GM12878 (cell line): ENCODE results near the gene CIAO2B. TPM values are rescaled to one million over a fixed set of nuclear protein-coding genes. Genes with fewer than 3 reads are reported as not detected.

Experiments used
- ATF3 ChIP-seq: IDR thresholded peaks from 2 replicates; pipeline ENCODE4 v1.6.1; 2011; ENCODE audit warnings: low read depth, mild to moderate bottlenecking, low read length, moderate library complexity, borderline replicate concordance; ENCODE audit errors: extremely low read depth
- BACH1 ChIP-seq: fragments of 450-650 bp; IDR thresholded peaks from 2 replicates; pipeline ENCODE4 v1.6.1; 2017; ENCODE audit warnings: mild to moderate bottlenecking, borderline replicate concordance
- BCL11A ChIP-seq: IDR thresholded peaks from 2 replicates; pipeline ENCODE4 v1.6.1; 2011; ENCODE audit warnings: low read depth, low read length
- BCL3 ChIP-seq: IDR thresholded peaks from 2 replicates; pipeline ENCODE4 v1.6.1; 2011; ENCODE audit warnings: borderline replicate concordance, low read depth, mild to moderate bottlenecking, moderate library complexity, low read length; ENCODE audit not compliant: insufficient read depth, poor library complexity, severe bottlenecking
- CBX3 ChIP-seq: fragments of 200-600 bp; sonication (generic); IDR thresholded peaks from 2 replicates; pipeline ENCODE4 v1.6.1; 2016; ENCODE audit warnings: low read depth, borderline replicate concordance
- EED ChIP-seq: sonication (generic); IDR thresholded peaks from 2 replicates; pipeline ENCODE4 v1.6.1; 2016; ENCODE audit warnings: antibody characterized with exemption, low read depth
- EGR1 ChIP-seq, 2 experiments: IDR thresholded peaks; 1 replicate in 1 of 2; 2 replicates in 1 of 2; pipeline ENCODE4 v1.6.1; 2011 to 2012; ENCODE audit warnings: low read depth in 2 of 2, low read length in 2 of 2, borderline replicate concordance in 1 of 2, mild to moderate bottlenecking in 1 of 2, moderate library complexity in 1 of 2
- EZH2 ChIP-seq: IDR thresholded peaks from 2 replicates; pipeline ENCODE4 v1.6.1; 2012; ENCODE audit warnings: low read depth, mild to moderate bottlenecking, control low read depth, inconsistent platforms, low read length, borderline replicate concordance; ENCODE audit not compliant: control insufficient read depth
- FOS ChIP-seq: IDR thresholded peaks from 3 replicates; pipeline ENCODE4 v1.6.1; 2011; ENCODE audit warnings: borderline replicate concordance; ENCODE audit not compliant: insufficient read length; ENCODE audit errors: extremely low read depth
- GABPA ChIP-seq: IDR thresholded peaks from 2 replicates; pipeline ENCODE4 v1.6.1; 2014; ENCODE audit warnings: antibody characterized with exemption, low read depth, mild to moderate bottlenecking, inconsistent platforms
- HDAC6 ChIP-seq: fragments of 200-600 bp; sonication (generic); IDR thresholded peaks from one replicate; pipeline ENCODE4 v1.8.0; 2017; ENCODE audit warnings: antibody characterized with exemption; ENCODE audit not compliant: unreplicated experiment
- HDGF ChIP-seq: fragments of 450-650 bp; IDR thresholded peaks from 2 replicates; pipeline ENCODE4 v1.6.1; 2016; ENCODE audit warnings: antibody characterized with exemption
- IKZF2 ChIP-seq, 2 experiments: fragments of 450-650 bp; IDR thresholded peaks; 2 replicates each; pipeline ENCODE4 v1.6.1; 2017; ENCODE audit warnings: mild to moderate bottlenecking in 2 of 2, moderate library complexity in 2 of 2
- KDM1A ChIP-seq: fragments of 200-600 bp; sonication (generic); IDR thresholded peaks from 2 replicates; pipeline ENCODE4 v1.6.1; 2016; ENCODE audit warnings: borderline replicate concordance
- KLF5 ChIP-seq: fragments of 450-650 bp; IDR thresholded peaks from 2 replicates; pipeline ENCODE4 v1.6.1; 2014; ENCODE audit warnings: mild to moderate bottlenecking; ENCODE audit not compliant: partially characterized antibody
- MEF2B ChIP-seq: fragments of 450-650 bp; IDR thresholded peaks from 2 replicates; pipeline ENCODE4 v1.6.1; 2018; ENCODE audit warnings: mild to moderate bottlenecking, moderate library complexity; ENCODE audit not compliant: partially characterized antibody, poor library complexity, severe bottlenecking
- NBN ChIP-seq: fragments of 450-650 bp; IDR thresholded peaks from 2 replicates; pipeline ENCODE4 v1.6.1; 2016
- NFIC ChIP-seq: IDR thresholded peaks from 2 replicates; pipeline ENCODE4 v1.6.1; 2012; ENCODE audit warnings: low read depth, mild to moderate bottlenecking, inconsistent platforms, low read length, moderate library complexity
- NFYA ChIP-seq: IDR thresholded peaks from 2 replicates; pipeline ENCODE4 v1.6.1; 2011; ENCODE audit warnings: low read depth, mild to moderate bottlenecking, low read length, improper control_type of control experiment, borderline replicate concordance
- NR2C1 ChIP-seq: fragments of 450-650 bp; IDR thresholded peaks from 2 replicates; pipeline ENCODE4 v1.6.1; 2017; ENCODE audit warnings: antibody characterized with exemption, mild to moderate bottlenecking, moderate library complexity
- PAX5 ChIP-seq: IDR thresholded peaks from 2 replicates; pipeline ENCODE4 v1.6.1; 2011; ENCODE audit warnings: low read depth, low read length, borderline replicate concordance
- PML ChIP-seq: IDR thresholded peaks from 2 replicates; pipeline ENCODE4 v1.6.1; 2012; ENCODE audit warnings: low read length, inconsistent platforms
- RUNX3 ChIP-seq: IDR thresholded peaks from 2 replicates; pipeline ENCODE4 v1.6.1; 2012; ENCODE audit warnings: low read length, inconsistent platforms
- SP1 ChIP-seq: IDR thresholded peaks from one replicate; pipeline ENCODE4 v1.6.1; 2011; ENCODE audit warnings: low read depth, low read length
- SUZ12 ChIP-seq: fragments of 200-600 bp; sonication (generic); IDR thresholded peaks from one replicate; pipeline ENCODE4 v1.6.1; 2018; ENCODE audit warnings: antibody characterized with exemption, mild to moderate bottlenecking; ENCODE audit not compliant: unreplicated experiment
- TCF3 ChIP-seq: IDR thresholded peaks from 2 replicates; pipeline ENCODE4 v1.6.1; 2012; ENCODE audit warnings: low read depth, mild to moderate bottlenecking, low read length, borderline replicate concordance; ENCODE audit not compliant: insufficient read depth
- YY1 ChIP-seq: IDR thresholded peaks from 2 replicates; pipeline ENCODE4 v1.6.1; 2011; ENCODE audit warnings: low read depth, mild to moderate bottlenecking, low read length
- ZNF384 ChIP-seq: IDR thresholded peaks from 2 replicates; pipeline ENCODE4 v1.6.1; 2012; ENCODE audit warnings: low read depth, mild to moderate bottlenecking, low read length, improper control_type of control experiment, borderline replicate concordance
- polyA plus RNA-seq, 11 experiments: library from polyadenylated mRNA; depleted of rRNA in 4 of 11; unstranded in 6 of 11; stranded (reverse) in 5 of 11; fragments of >200 nt; fragmentation: Nextera tagmentation in 4 of 11; fragmentation: Illumina TruSeq in 1 of 11; extraction: Ambion mirVana in 4 of 11; extraction: Trizol in 1 of 11; gene quantifications; 1 replicate in 1 of 11; 2 replicates in 10 of 11; pipeline versions ENCODE4 v1.2.1 to v1.2.3, GENCODE V29; 2011 to 2016; ENCODE audit warnings: inconsistent platforms in 2 of 11, missing spikeins in 2 of 11, low read depth in 1 of 11
- total RNA-seq, 4 experiments: library from RNA; depleted of rRNA in 3 of 4; stranded (reverse); fragments of >200 nt in 3 of 4; fragmentation: Illumina TruSeq in 1 of 4; extraction: Trizol in 1 of 4; gene quantifications; 2 replicates each; pipeline versions ENCODE4 v1.2.1 to v1.2.3, GENCODE V29; 2013 to 2021
- TF ChIP-seq, protein P1 (sequence below): fragments of 450-650 bp; IDR thresholded peaks from 2 replicates; pipeline ENCODE4 v1.6.1; 2017; ENCODE audit warnings: antibody characterized with exemption, mild to moderate bottlenecking, moderate library complexity

Gene CIAO2B
- total and polyA plus RNA-seq, 10 of the 15 experiments (the other 5 are each of a cell fraction or from before 2014, with no cell fraction given) = 76.4 to 241 (median 138) TPM

DNA sequence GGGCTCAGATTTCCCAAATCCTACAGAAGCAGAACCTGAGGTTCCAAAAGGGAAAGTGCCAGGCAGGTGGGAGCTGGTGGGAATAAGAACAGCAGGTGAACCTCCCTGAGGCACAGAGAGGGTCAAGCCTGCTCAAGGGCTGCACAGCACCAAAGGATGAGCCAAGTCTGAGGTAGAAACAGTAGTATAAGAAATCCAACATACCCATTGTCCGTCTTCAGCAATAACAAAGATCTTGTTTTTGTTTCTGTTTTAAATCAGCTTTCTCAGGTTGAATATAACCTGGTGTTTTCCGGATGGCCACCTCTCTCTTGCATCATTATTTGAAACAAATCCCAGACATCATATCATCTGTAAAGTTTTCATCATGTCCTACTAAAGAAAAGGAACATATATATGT, 16.2 kb upstream of the CIAO2B start (continued):
- no peak for TF ChIP-seq FOS
- TF ChIP-seq PAX5 = no peak
- TF ChIP-seq EGR1 (IDR thresholded peaks at IDR 0.05; ENCODE audit: borderline replicate concordance in 1 of 2, low read depth in 2 of 2, low read length in 2 of 2) = no peak
- no peak for TF ChIP-seq EZH2
- no peak for TF ChIP-seq NBN
- no peak for TF ChIP-seq SUZ12
- no peak for TF ChIP-seq MEF2B
- peak; percentile 11; the same call in 1 of the 2 replicates for TF ChIP-seq RUNX3
- TF ChIP-seq NR2C1 = no peak
- TF ChIP-seq BCL3 = no peak
- no peak for TF ChIP-seq ATF3
- TF ChIP-seq KLF5 = no peak
- TF ChIP-seq, protein P1, sequence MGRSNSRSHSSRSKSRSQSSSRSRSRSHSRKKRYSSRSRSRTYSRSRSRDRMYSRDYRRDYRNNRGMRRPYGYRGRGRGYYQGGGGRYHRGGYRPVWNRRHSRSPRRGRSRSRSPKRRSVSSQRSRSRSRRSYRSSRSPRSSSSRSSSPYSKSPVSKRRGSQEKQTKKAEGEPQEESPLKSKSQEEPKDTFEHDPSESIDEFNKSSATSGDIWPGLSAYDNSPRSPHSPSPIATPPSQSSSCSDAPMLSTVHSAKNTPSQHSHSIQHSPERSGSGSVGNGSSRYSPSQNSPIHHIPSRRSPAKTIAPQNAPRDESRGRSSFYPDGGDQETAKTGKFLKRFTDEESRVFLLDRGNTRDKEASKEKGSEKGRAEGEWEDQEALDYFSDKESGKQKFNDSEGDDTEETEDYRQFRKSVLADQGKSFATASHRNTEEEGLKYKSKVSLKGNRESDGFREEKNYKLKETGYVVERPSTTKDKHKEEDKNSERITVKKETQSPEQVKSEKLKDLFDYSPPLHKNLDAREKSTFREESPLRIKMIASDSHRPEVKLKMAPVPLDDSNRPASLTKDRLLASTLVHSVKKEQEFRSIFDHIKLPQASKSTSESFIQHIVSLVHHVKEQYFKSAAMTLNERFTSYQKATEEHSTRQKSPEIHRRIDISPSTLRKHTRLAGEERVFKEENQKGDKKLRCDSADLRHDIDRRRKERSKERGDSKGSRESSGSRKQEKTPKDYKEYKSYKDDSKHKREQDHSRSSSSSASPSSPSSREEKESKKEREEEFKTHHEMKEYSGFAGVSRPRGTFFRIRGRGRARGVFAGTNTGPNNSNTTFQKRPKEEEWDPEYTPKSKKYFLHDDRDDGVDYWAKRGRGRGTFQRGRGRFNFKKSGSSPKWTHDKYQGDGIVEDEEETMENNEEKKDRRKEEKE = no peak
- TF ChIP-seq SP1 = no peak
- TF ChIP-seq NFIC = no peak; the same call in 1 of the 2 replicates
- TF ChIP-seq EED = peak; percentile 13; the same call in 1 of the 2 replicates
- TF ChIP-seq YY1 = no peak
- TF ChIP-seq HDGF = no peak
- TF ChIP-seq GABPA = no peak
- no peak for TF ChIP-seq HDAC6
- no peak for TF ChIP-seq KDM1A
- TF ChIP-seq IKZF2 (IDR thresholded peaks at IDR 0.05) = peak in 1 of 2 experiments; percentile 17; a peak in 1 of 4 replicates
- TF ChIP-seq NFYA = no peak
- TF ChIP-seq TCF3 = no peak
- TF ChIP-seq PML = no peak
- no peak for TF ChIP-seq BCL11A
- no peak for TF ChIP-seq CBX3
- no peak for TF ChIP-seq ZNF384
- TF ChIP-seq BACH1 = no peak
